ENCODE results near the gene CCDC6. TPM values are rescaled to one million over a fixed set of nuclear protein-coding genes. Genes with fewer than 3 reads are reported as not detected.

The CCDC6 gene
- total and polyA plus RNA-seq, 12 donors, result 4.4 to 22.8 (median 17.0) TPM

DNA sequence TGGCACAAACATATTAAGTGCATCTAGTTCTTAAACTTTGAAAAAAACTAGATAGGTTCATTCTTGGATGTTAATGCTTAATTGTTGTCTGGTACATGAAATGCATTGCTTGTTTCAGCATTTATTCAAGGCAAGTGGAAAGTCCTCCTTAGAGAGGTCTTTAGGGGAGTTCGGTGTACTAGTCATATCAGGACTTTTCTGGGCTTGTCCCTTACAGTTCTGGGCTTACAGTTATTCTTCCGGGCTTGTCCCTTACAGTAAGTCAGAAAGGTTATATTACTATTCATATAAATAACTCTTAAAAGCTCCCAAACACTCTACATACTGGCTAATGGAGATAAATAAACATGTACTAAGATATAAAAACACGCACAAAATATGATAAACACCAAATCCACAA, 91.5 kb downstream of the CCDC6 start:
- no peak for TF ChIP-seq CTCF (IDR thresholded peaks at IDR 0.05)
- no peak for ATAC-seq
- Histone ChIP-seq H3K27me3 (no peaks in the 10 kb centered on the region), H3K4me3 (no peak overlapping the region), H3K36me3 (peaks cover 0 to 49% (median 14%) of the 10 kb centered on the region in 9 donors), H3K4me1 (peaks cover 0 to 45% (median 10%) of the 10 kb centered on the region in 9 donors), H3K27ac (no peak overlapping the region), H3K9me3 (no peaks in the 10 kb centered on the region)
- intact Hi-C loops (cut with DNase I), result loop anchor here in 1 of 10 donors (5.0 kb wide), 1 partner anchor 188 kb away; no protein-coding TSS in a partner anchor
- DNase-seq, result no peak
- 87 to 92% methylated on average over 3 of the region's 3 CpGs for WGBS, 2 donors

DNA sequence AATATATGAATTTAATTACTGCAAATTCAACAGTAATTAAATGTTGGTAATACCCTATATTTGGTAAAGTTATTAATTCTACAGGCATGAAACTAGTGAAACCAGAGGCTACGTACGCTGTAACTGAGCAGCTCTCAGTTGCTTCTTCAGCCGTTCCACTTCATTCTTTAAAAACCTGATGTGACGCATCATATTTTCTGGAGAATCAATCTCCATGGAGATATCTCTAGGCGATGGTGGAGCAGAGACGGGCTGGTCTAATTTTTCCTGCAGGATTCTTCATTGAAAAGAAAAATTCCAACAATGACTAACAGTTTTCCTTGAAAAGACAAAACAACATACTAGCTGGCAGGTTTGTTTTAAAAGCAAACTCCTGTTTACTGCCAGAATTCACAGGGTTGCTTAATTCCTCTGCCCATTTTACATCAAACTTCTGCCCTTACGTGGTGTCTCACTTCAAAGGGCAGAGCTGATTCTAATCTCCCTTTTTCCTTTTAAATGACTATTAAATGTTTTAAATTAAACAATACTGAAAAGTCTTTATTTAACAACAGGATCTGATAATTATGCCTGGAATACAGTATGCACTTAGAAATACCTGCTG, 93.7 kb downstream of the CCDC6 start:
- intact Hi-C loops (cut with DNase I), result loop anchor here in 1 of 10 donors (5.0 kb wide), 1 partner anchor 185 kb away; no protein-coding TSS in a partner anchor
- Histone ChIP-seq H3K4me3 (no peak overlapping the region), H3K9me3 (no peaks in the 10 kb centered on the region), H3K36me3 (peaks cover 0 to 71% (median 14%) of the 10 kb centered on the region in 9 donors), H3K4me1 (peaks cover 0 to 41% (median 17%) of the 10 kb centered on the region in 9 donors), H3K27me3 (no peaks in the 10 kb centered on the region), H3K27ac (no peak overlapping the region)
- TF ChIP-seq CTCF (IDR thresholded peaks at IDR 0.05), result no peak
- WGBS, 2 donors, result 93 to 94% methylated on average over 7 of the region's 7 CpGs
- DNase-seq (no peak), ATAC-seq (no peak)

DNA sequence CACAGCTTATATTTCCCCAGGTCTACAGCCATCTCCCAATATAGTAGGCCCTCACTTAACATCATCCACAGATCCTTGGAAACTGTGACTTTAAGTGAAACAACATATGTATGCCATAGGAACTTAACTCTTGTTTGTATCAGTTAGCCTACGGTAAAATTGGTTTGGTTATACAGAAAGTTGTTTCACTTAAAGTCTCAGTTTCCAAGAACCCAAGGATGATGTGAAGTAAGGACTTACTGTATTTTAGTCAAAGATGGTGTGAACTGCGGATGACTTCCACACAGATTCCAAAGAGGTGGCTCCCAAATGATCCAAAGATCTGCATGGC, 96.7 kb downstream of the CCDC6 start:
- Histone ChIP-seq H3K4me1 (peaks cover 0 to 21% (median 13%) of the 10 kb centered on the region in 9 donors), H3K27me3 (no peaks in the 10 kb centered on the region), H3K27ac (peak overlapping the region in 1 of 10 donors; percentile 6), H3K36me3 (peaks cover 0 to 98% (median 32%) of the 10 kb centered on the region in 9 donors), H3K4me3 (no peak overlapping the region), H3K9me3 (no peaks in the 10 kb centered on the region)
- WGBS, 2 donors, result 99% methylated on average over 2 of the region's 2 CpGs
- DNase-seq (no peak), ATAC-seq (no peak)
- TF ChIP-seq CTCF (IDR thresholded peaks at IDR 0.05), result peak in 1 of 9 donors; percentile 7
- intact Hi-C loops (cut with DNase I), result loop anchor here in 7 of 10 donors (1.0 to 10.0 kb wide), 3 partner anchors 182 to 185 kb away; no protein-coding TSS in a partner anchor

- DNase-seq, result peak; percentile 67 to 74
- 60 to 72% methylated on average over 5 of the region's 5 CpGs for WGBS, 2 donors
- peaks cover 0 to 100% (median 38%) of the 10 kb centered on the region in 9 donors for H3K36me3 ChIP-seq
Observed at GRCh38 chr10:59808896-59809643, 97.3 kb downstream of the CCDC6 start.

More at GRCh38 chr10:59808896-59809643, 97.3 kb downstream of the CCDC6 start:
- TF ChIP-seq CTCF (IDR thresholded peaks at IDR 0.05), result peak; percentile 47 to 74 (median 65)
- Histone ChIP-seq H3K27ac (peak overlapping the region in 3 of 10 donors; percentile 6 to 70 (median 19)), H3K4me3 (no peak overlapping the region), H3K9me3 (no peaks in the 10 kb centered on the region), H3K27me3 (no peaks in the 10 kb centered on the region), H3K4me1 (peaks cover 0 to 21% (median 13%) of the 10 kb centered on the region in 9 donors)
- ATAC-seq, result peak; percentile 71 to 83 (median 79)
- intact Hi-C loops (cut with DNase I), result loop anchor here in 7 of 10 donors (1.0 to 10.0 kb wide), 3 partner anchors 182 to 185 kb away; no protein-coding TSS in a partner anchor
